ENCODE data around the gene NSD2. TPM values are rescaled to one million over a fixed set of nuclear protein-coding genes. Genes with fewer than 3 reads are reported as not detected.
"Not testable (repeated sequence)": the region's sequence is repeated elsewhere in the genome, so short reads cannot be mapped to it uniquely, and the experiment has no call there.

Gene NSD2
- total RNA-seq, 1 experiment from 2014 or later, result 122 TPM

- H3K4me1 ChIP-seq, result no peaks in the 10 kb centered on the region
- H3K27ac Mint-ChIP-seq (ENCODE audit: unreplicated experiment), result no peak overlapping the region
- ChIA-PET POLR2A (no interaction called here), CTCF (interaction anchor here (0.9 kb wide), 1 partner anchor 17 kb away, joined by 5 read pairs; no protein-coding TSS in a partner anchor)
- no peak for DNase-seq
- peaks cover 9% of the 10 kb centered on the region for H3K9me3 Mint-ChIP-seq (ENCODE audit: unreplicated experiment)
- H3K36me3 ChIP-seq (ENCODE audit: control insufficient read depth, insufficient read depth, low read length), result no peaks in the 10 kb centered on the region; the same call in none of the 2 replicates
- intact Hi-C loops (cut with micrococcal nuclease; ENCODE audit: unreplicated experiment), result no loop called here
- H3K4me1 Mint-ChIP-seq (ENCODE audit: low read depth, unreplicated experiment), result no peaks in the 10 kb centered on the region
- no peaks in the 10 kb centered on the region for H3K27me3 ChIP-seq (replicated peaks; ENCODE audit: control insufficient read depth, insufficient read depth, low read length)
- H3K4me3 Mint-ChIP-seq (ENCODE audit: unreplicated experiment), result no peak overlapping the region
- no peak for TF ChIP-seq CTCF (IDR thresholded peaks at IDR 0.05; ENCODE audit: insufficient read depth in 1 of 2, low read depth in 1 of 2, low read length in 1 of 2, severe bottlenecking in 1 of 2, unreplicated experiment in 1 of 2)
- H3K9me3 ChIP-seq, result no peaks in the 10 kb centered on the region
- no peaks in the 10 kb centered on the region for H3K27me3 Mint-ChIP-seq (ENCODE audit: insufficient read depth, unreplicated experiment)
- peaks cover 84% of the 10 kb centered on the region for H3K36me3 Mint-ChIP-seq (ENCODE audit: insufficient read depth, unreplicated experiment)
- BruUV-seq (replicated peaks), result no TSS peak
- H3K4me3 ChIP-seq (ENCODE audit: low read depth, low read length), result no peak overlapping the region
Measured at GRCh38 chr4:1833307-1834046, 37.7 kb upstream of the NSD2 start.

- Histone ChIP-seq H3K4me3 (ENCODE audit: low read depth, low read length) (no peak overlapping the region), H3K36me3 (ENCODE audit: control insufficient read depth, insufficient read depth, low read length) (no peaks in the 10 kb centered on the region; the same call in none of the 2 replicates), H3K27me3 (replicated peaks; ENCODE audit: control insufficient read depth, insufficient read depth, low read length) (no peaks in the 10 kb centered on the region), H3K4me1 (no peaks in the 10 kb centered on the region), H3K9me3 (no peaks in the 10 kb centered on the region)
- BruUV-seq (replicated peaks), result no TSS peak
- ChIA-PET CTCF (no interaction called here), POLR2A (no interaction called here)
- TF ChIP-seq CTCF (IDR thresholded peaks at IDR 0.05; ENCODE audit: insufficient read depth in 1 of 2, low read depth in 1 of 2, low read length in 1 of 2, severe bottlenecking in 1 of 2, unreplicated experiment in 1 of 2), result no peak
- Mint-ChIP-seq H3K4me3 (ENCODE audit: unreplicated experiment) (no peak overlapping the region), H3K27me3 (ENCODE audit: insufficient read depth, unreplicated experiment) (no peaks in the 10 kb centered on the region), H3K9me3 (ENCODE audit: unreplicated experiment) (peaks cover 9% of the 10 kb centered on the region), H3K4me1 (ENCODE audit: low read depth, unreplicated experiment) (no peaks in the 10 kb centered on the region), H3K36me3 (ENCODE audit: insufficient read depth, unreplicated experiment) (peaks cover 86% of the 10 kb centered on the region), H3K27ac (ENCODE audit: unreplicated experiment) (no peak overlapping the region)
- no peak for DNase-seq
- intact Hi-C loops (cut with micrococcal nuclease; ENCODE audit: unreplicated experiment), result no loop called here
Measured at GRCh38 chr4:1834047-1834775, 37.0 kb upstream of the NSD2 start.

GRCh38 chr4:1835836-1836235 is 35.4 kb upstream of the NSD2 start:
- H3K9me3 Mint-ChIP-seq (ENCODE audit: unreplicated experiment); DNase-seq; intact Hi-C loops (cut with micrococcal nuclease; ENCODE audit: unreplicated experiment); H3K4me1 Mint-ChIP-seq (ENCODE audit: low read depth, unreplicated experiment); H3K27me3 Mint-ChIP-seq (ENCODE audit: insufficient read depth, unreplicated experiment); H3K4me3 Mint-ChIP-seq (ENCODE audit: unreplicated experiment); BruUV-seq (replicated peaks); CTCF ChIA-PET; H3K36me3 ChIP-seq (ENCODE audit: control insufficient read depth, insufficient read depth, low read length); H3K9me3 ChIP-seq; H3K4me3 ChIP-seq (ENCODE audit: low read depth, low read length); H3K27ac Mint-ChIP-seq (ENCODE audit: unreplicated experiment); H3K27me3 ChIP-seq (replicated peaks; ENCODE audit: control insufficient read depth, insufficient read depth, low read length); H3K4me1 ChIP-seq: not testable (repeated sequence)
- POLR2A ChIA-PET, result interaction anchor here (0.5 kb wide), 1 partner anchor 14 kb away, joined by 3 read pairs; no protein-coding TSS in a partner anchor
- H3K36me3 Mint-ChIP-seq (ENCODE audit: insufficient read depth, unreplicated experiment), result peaks cover 82% of the 10 kb centered on the region
